Caco-2 (cell line): ENCODE measurements around the gene GLDC. TPM values are rescaled to one million over a fixed set of nuclear protein-coding genes. Genes with fewer than 3 reads are reported as not detected.

Source experiments
- BruUV-seq: library from RNA; stranded (reverse); fragments of 400-500 nt; replicated peaks from 2 replicates; lab custom pipeline; 2021; lab: Mats Ljungman, UMichigan
- CTCF ChIA-PET: fragments of 300-600 bp; sonication (Branson Sonifier 250); formaldehyde crosslinking; loops from one replicate; lab custom pipeline; 2022; ENCODE audit warnings: antibody characterized with exemption; lab: Charles Lee
- POLR2A ChIA-PET: fragments of 300-600 bp; sonication (Branson Sonifier 250); formaldehyde crosslinking; loops from one replicate; lab custom pipeline; 2022; ENCODE audit warnings: antibody characterized with exemption; lab: Charles Lee
- DNase-seq, 2 experiments: peaks; one replicate each; pipeline versions ENCODE4 v3.0.0 to v3.0.0-alpha.2; 2020 to 2022
- H3K27me3 ChIP-seq: replicated peaks from 2 replicates; pipeline ENCODE4 v1.6.0; 2011; ENCODE audit warnings: low read length; ENCODE audit not compliant: control insufficient read depth, insufficient read depth
- H3K36me3 ChIP-seq: 2 replicates; pipeline ENCODE4 v1.5.1; 2011; ENCODE audit warnings: low read length; ENCODE audit not compliant: control insufficient read depth, insufficient read depth
- H3K4me1 ChIP-seq: fragments of 250-450 bp; sonication (Bioruptor Pico); 2 replicates; pipeline ENCODE4 v1.5.1; 2020; ENCODE audit warnings: mild to moderate bottlenecking
- H3K4me3 ChIP-seq: 2 replicates; pipeline ENCODE4 v1.5.1; 2011; ENCODE audit warnings: low read depth, mild to moderate bottlenecking, control low read depth, low read length
- H3K9me3 ChIP-seq: fragments of 250-450 bp; sonication (Bioruptor Pico); 2 replicates; pipeline ENCODE4 v1.5.1; 2020; ENCODE audit warnings: mild to moderate bottlenecking, moderate library complexity
- H3K27ac Mint-ChIP-seq: one replicate; pipeline ENCODE4 v1.8.0; 2022; ENCODE audit warnings: mixed read lengths; ENCODE audit not compliant: unreplicated experiment
- H3K27me3 Mint-ChIP-seq: one replicate; pipeline ENCODE4 v1.8.0; 2022; ENCODE audit warnings: mixed read lengths; ENCODE audit not compliant: insufficient read depth, unreplicated experiment
- H3K36me3 Mint-ChIP-seq: one replicate; pipeline ENCODE4 v1.8.0; 2022; ENCODE audit warnings: mild to moderate bottlenecking, mixed read lengths; ENCODE audit not compliant: insufficient read depth, unreplicated experiment
- H3K4me1 Mint-ChIP-seq: one replicate; pipeline ENCODE4 v1.8.0; 2022; ENCODE audit warnings: low read depth, mixed read lengths; ENCODE audit not compliant: unreplicated experiment
- H3K4me3 Mint-ChIP-seq: one replicate; pipeline ENCODE4 v1.8.0; 2022; ENCODE audit warnings: mild to moderate bottlenecking, moderate library complexity, mixed read lengths; ENCODE audit not compliant: unreplicated experiment
- H3K9me3 Mint-ChIP-seq: one replicate; pipeline ENCODE4 v1.8.0; 2022; ENCODE audit warnings: mixed read lengths; ENCODE audit not compliant: unreplicated experiment
- CTCF ChIP-seq, 2 experiments: fragments of 200-600 bp in 1 of 2; IDR thresholded peaks; 1 replicate in 1 of 2; 2 replicates in 1 of 2; pipeline versions ENCODE4 v1.5.1 to v1.8.0; 2011 to 2022; ENCODE audit warnings: antibody characterized with exemption in 1 of 2, control low read depth in 1 of 2, inconsistent platforms in 1 of 2, low read depth in 1 of 2, low read length in 1 of 2, mild to moderate bottlenecking in 1 of 2, moderate library complexity in 1 of 2; ENCODE audit not compliant: insufficient read depth in 1 of 2, severe bottlenecking in 1 of 2, unreplicated experiment in 1 of 2
- intact Hi-C: fragments of 100-400 bp; cut with micrococcal nuclease; formaldehyde crosslinking; loops from one replicate; pipeline ENCODE4 v1.10.0; 2022; ENCODE audit not compliant: unreplicated experiment
- total RNA-seq: library from RNA; stranded (reverse); gene quantifications from 2 replicates; pipeline ENCODE4 v1.2.3, GENCODE V29; 2022

Gene GLDC
- total RNA-seq, 1 experiment from 2014 or later = 320 TPM

- TF ChIP-seq CTCF (IDR thresholded peaks at IDR 0.05; ENCODE audit: insufficient read depth in 1 of 2, low read depth in 1 of 2, low read length in 1 of 2, severe bottlenecking in 1 of 2, unreplicated experiment in 1 of 2) = no peak
- H3K36me3 Mint-ChIP-seq = peaks cover 37% of the 10 kb centered on the region
- H3K27me3 ChIP-seq = no peaks in the 10 kb centered on the region
- no peaks in the 10 kb centered on the region for H3K27me3 Mint-ChIP-seq
- H3K4me3 ChIP-seq = no peak overlapping the region
- ChIA-PET POLR2A (no interaction called here), CTCF (no interaction called here)
- DNase-seq = no peak
- H3K4me1 Mint-ChIP-seq = peaks cover 4% of the 10 kb centered on the region
- BruUV-seq = no TSS peak
- peaks cover 2% of the 10 kb centered on the region for H3K36me3 ChIP-seq
- no peak overlapping the region for H3K4me3 Mint-ChIP-seq
- H3K9me3 Mint-ChIP-seq = no peaks in the 10 kb centered on the region
- no peak overlapping the region for H3K27ac Mint-ChIP-seq
- H3K4me1 ChIP-seq = no peaks in the 10 kb centered on the region
- no peaks in the 10 kb centered on the region for H3K9me3 ChIP-seq
- intact Hi-C loops = no loop called here
These were observed 143.1 kb downstream of the GLDC start for GRCh38 chr9:6502399-6502798.

DNA sequence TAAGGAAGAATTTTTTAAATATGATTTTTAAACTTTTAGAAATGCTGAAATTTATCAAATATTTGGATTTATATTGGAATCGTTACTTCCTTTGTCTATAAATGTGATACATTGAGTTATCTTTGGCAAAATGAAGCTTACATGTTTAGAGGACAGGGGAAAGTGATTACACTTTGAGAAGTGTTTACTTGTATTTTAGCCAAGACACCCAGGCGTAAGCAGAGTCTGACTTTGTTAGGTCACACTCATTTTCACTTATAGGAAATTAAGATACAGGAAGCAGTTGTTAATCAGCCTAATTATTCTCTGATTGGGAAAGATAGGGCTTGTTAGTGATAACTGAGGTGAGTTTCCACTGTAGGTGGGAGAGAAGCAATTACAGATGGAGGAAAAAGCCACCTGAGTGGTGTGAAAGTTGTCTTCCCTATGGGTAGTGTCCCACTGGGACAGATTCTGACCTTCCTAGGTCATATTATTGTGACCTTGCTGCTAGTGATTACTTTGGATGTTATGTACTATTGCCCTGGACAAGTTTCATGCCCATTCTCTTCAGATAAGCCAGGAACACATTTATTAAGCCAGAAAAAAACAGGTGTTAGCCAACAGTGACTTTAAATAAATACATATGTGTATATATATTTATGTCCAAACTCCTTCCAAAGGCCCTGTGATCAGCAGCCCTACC is 143.9 kb downstream of the GLDC start:
- no peaks in the 10 kb centered on the region for H3K9me3 ChIP-seq
- no peaks in the 10 kb centered on the region for H3K4me1 ChIP-seq
- H3K4me3 ChIP-seq = no peak overlapping the region
- peaks cover 2% of the 10 kb centered on the region for H3K36me3 ChIP-seq
- POLR2A ChIA-PET = no interaction called here
- Mint-ChIP-seq H3K4me1 (peaks cover 4% of the 10 kb centered on the region), H3K27ac (no peak overlapping the region), H3K27me3 (no peaks in the 10 kb centered on the region), H3K9me3 (no peaks in the 10 kb centered on the region), H3K36me3 (peaks cover 40% of the 10 kb centered on the region), H3K4me3 (no peak overlapping the region)
- no TSS peak for BruUV-seq
- DNase-seq = no peak
- no peak for TF ChIP-seq CTCF (IDR thresholded peaks at IDR 0.05; ENCODE audit: insufficient read depth in 1 of 2, low read depth in 1 of 2, low read length in 1 of 2, severe bottlenecking in 1 of 2, unreplicated experiment in 1 of 2)
- CTCF ChIA-PET = no interaction called here
- intact Hi-C loops = no loop called here
- H3K27me3 ChIP-seq = no peaks in the 10 kb centered on the region

DNA sequence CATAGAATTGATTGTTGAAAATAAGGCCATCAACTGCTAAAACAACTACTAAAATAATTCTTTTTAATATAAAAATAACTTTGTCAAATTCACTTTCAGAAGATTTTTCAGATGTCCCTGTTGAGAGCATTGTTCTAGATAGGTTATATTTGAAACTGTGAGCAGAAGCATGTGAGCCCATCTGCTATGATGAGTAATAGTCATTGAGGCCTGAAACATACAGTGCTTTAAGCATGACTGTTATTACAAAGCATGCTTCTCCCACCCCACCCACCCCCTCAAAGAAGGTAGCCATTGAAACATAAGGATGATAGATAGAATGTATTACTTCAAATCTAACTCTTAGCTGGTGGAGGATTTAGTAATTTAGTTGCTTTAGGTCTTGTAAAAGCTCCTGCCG is 146.5 kb downstream of the GLDC start:
- intact Hi-C loops = loop anchor here (10.0 kb wide), 1 partner anchor 186 kb away; no protein-coding TSS in a partner anchor
- no peak for TF ChIP-seq CTCF (IDR thresholded peaks at IDR 0.05; ENCODE audit: insufficient read depth in 1 of 2, low read depth in 1 of 2, low read length in 1 of 2, severe bottlenecking in 1 of 2, unreplicated experiment in 1 of 2)
- H3K27me3 Mint-ChIP-seq = no peaks in the 10 kb centered on the region
- no peaks in the 10 kb centered on the region for H3K9me3 Mint-ChIP-seq
- H3K36me3 ChIP-seq = peaks cover 2% of the 10 kb centered on the region
- H3K36me3 Mint-ChIP-seq = peaks cover 39% of the 10 kb centered on the region
- no TSS peak for BruUV-seq
- no peaks in the 10 kb centered on the region for H3K4me1 ChIP-seq
- ChIA-PET CTCF (no interaction called here), POLR2A (no interaction called here)
- H3K4me3 ChIP-seq = no peak overlapping the region
- no peak for DNase-seq
- peaks cover 4% of the 10 kb centered on the region for H3K4me1 Mint-ChIP-seq
- no peak overlapping the region for H3K4me3 Mint-ChIP-seq
- no peak overlapping the region for H3K27ac Mint-ChIP-seq
- no peaks in the 10 kb centered on the region for H3K9me3 ChIP-seq
- H3K27me3 ChIP-seq = no peaks in the 10 kb centered on the region
